Uterus (tissue), 4 donors: ENCODE data around the gene SCARF2. TPM values are rescaled to one million over a fixed set of nuclear protein-coding genes. Genes with fewer than 3 reads are reported as not detected.

Experiments used
- DNase-seq, 2 donors: peaks; one replicate each; pipeline ENCODE4 v3.0.0-alpha.2; 2019 to 2020
- H3K27ac ChIP-seq, 2 donors: fragments of 200-600 bp; sonication (generic); 1 replicate in 1 of 2; 2 replicates in 1 of 2; pipeline ENCODE4 v1.5.1; 2016 to 2018
- H3K27me3 ChIP-seq, 2 donors: fragments of 200-600 bp; sonication (generic); one replicate each; pipeline ENCODE4 v1.5.1; 2018 to 2019; ENCODE audit warnings: control low read depth in 1 of 2
- H3K36me3 ChIP-seq, 2 donors: fragments of 200-600 bp; sonication (generic); one replicate each; pipeline ENCODE4 v1.5.1; 2019; ENCODE audit warnings: control low read depth in 1 of 2
- H3K4me1 ChIP-seq, 2 donors: fragments of 200-600 bp; sonication (generic); one replicate each; pipeline ENCODE4 v1.5.1; 2018 to 2019; ENCODE audit warnings: control low read depth in 1 of 2
- H3K4me3 ChIP-seq, 2 donors: fragments of 200-600 bp; sonication (generic); 1 replicate in 1 of 2; 2 replicates in 1 of 2; pipeline ENCODE4 v1.5.1; 2018 to 2019; ENCODE audit warnings: mild to moderate bottlenecking in 1 of 2
- H3K9me3 ChIP-seq, 2 donors: fragments of 200-600 bp; sonication (generic); one replicate each; pipeline ENCODE4 v1.5.1; 2019; ENCODE audit warnings: control low read depth in 1 of 2
- CTCF ChIP-seq, 4 experiments: fragments of 200-600 bp in 2 of 4; fragments of 450-650 bp in 2 of 4; sonication (generic) in 2 of 4; IDR thresholded peaks; one replicate each; pipeline ENCODE4 v1.5.1; 2016 to 2019; ENCODE audit warnings: antibody characterized with exemption in 4 of 4, mild to moderate bottlenecking in 2 of 4, moderate library complexity in 1 of 4
- POLR2A ChIP-seq, 2 donors: fragments of 450-650 bp; IDR thresholded peaks; one replicate each; pipeline ENCODE4 v1.6.1; 2016; ENCODE audit warnings: antibody characterized with exemption in 2 of 2, mild to moderate bottlenecking in 1 of 2, moderate library complexity in 1 of 2
- intact Hi-C: fragments of 100-400 bp; cut with DNase I; formaldehyde crosslinking; loops from one replicate; pipeline ENCODE4 v1.15.1; 2023; ENCODE audit warnings: low total_unique reads
- total RNA-seq, 4 donors: library from RNA; depleted of rRNA in 3 of 4; stranded (reverse); fragments of >200 nt in 3 of 4; gene quantifications; one replicate each; pipeline versions ENCODE4 v1.1.0 to v1.2.4, GENCODE V29; 2014 to 2023
- donor health status: DM: yes; HTN: yes; CAD: no.

The SCARF2 gene
- total RNA-seq, 4 donors from 2014 or later: 22.9 to 84.5 (median 30.1) TPM

DNA sequence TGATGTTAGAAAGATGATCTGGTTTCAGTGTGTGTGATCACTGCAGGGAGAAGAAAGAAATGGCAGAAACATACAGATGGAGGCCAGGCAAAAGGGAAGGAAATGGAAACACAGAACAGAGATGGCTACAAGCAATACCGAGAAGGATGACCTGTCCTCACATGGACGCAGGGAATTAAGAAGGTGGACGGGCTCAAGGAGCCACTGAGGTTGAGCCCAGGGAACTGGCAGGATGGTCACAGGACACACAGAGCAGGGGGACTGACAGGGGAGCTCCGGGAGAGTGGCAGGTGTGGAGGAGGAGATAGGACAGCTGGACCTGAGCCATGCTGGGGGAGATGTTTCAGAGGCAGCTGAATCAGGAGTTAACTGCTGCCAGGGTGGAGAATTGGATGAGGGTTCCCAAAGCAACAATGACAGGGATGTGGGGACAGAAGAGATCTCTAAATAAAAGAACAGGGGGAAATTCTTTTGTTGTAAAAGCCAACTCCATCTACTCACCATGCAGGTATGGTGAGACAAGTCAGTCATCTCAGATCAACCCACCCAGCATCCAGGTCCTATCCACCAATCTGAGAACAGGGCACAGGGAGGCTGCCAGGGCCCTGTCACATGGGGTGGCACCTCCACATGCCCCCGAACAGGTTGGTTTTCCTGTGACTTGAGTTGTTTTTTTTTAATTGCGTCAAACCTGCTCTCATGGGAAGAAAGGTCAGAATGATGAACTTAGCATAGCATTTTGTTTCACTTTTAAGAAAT lies 31.7 kb upstream of the SCARF2 start:
- H3K36me3 ChIP-seq: no peaks in the 10 kb centered on the region

GRCh38 chr22:20466659-20467379 lies 29.2 kb upstream of the SCARF2 start:
- Histone ChIP-seq H3K36me3 (no peaks in the 10 kb centered on the region), H3K9me3 (no peaks in the 10 kb centered on the region), H3K27me3 (no peaks in the 10 kb centered on the region), H3K4me3 (no peak overlapping the region), H3K27ac (no peak overlapping the region), H3K4me1 (no peaks in the 10 kb centered on the region)
- TF ChIP-seq POLR2A (IDR thresholded peaks at IDR 0.05): no peak
- TF ChIP-seq CTCF (IDR thresholded peaks at IDR 0.05): no peak
- DNase-seq: no peak
- intact Hi-C loops: no loop called here

More for the DNA sequence above, 31.7 kb upstream of the SCARF2 start:
- no peaks in the 10 kb centered on the region for H3K4me1 ChIP-seq
- H3K9me3 ChIP-seq: no peaks in the 10 kb centered on the region
- no peak for TF ChIP-seq CTCF (IDR thresholded peaks at IDR 0.05)
- no peak for TF ChIP-seq POLR2A (IDR thresholded peaks at IDR 0.05)
- H3K27me3 ChIP-seq: no peaks in the 10 kb centered on the region
- no peak for DNase-seq
- no peak overlapping the region for H3K4me3 ChIP-seq
- intact Hi-C loops: no loop called here
- H3K27ac ChIP-seq: no peak overlapping the region

- no peak for TF ChIP-seq POLR2A (IDR thresholded peaks at IDR 0.05)
- TF ChIP-seq CTCF (IDR thresholded peaks at IDR 0.05): no peak
- intact Hi-C loops: no loop called here
- DNase-seq: no peak
- Histone ChIP-seq H3K9me3 (no peaks in the 10 kb centered on the region), H3K27me3 (no peaks in the 10 kb centered on the region), H3K4me3 (no peak overlapping the region), H3K4me1 (no peaks in the 10 kb centered on the region), H3K36me3 (no peaks in the 10 kb centered on the region), H3K27ac (no peak overlapping the region)
Observed at GRCh38 chr22:20465759-20466077, 28.1 kb upstream of the SCARF2 start.

DNA sequence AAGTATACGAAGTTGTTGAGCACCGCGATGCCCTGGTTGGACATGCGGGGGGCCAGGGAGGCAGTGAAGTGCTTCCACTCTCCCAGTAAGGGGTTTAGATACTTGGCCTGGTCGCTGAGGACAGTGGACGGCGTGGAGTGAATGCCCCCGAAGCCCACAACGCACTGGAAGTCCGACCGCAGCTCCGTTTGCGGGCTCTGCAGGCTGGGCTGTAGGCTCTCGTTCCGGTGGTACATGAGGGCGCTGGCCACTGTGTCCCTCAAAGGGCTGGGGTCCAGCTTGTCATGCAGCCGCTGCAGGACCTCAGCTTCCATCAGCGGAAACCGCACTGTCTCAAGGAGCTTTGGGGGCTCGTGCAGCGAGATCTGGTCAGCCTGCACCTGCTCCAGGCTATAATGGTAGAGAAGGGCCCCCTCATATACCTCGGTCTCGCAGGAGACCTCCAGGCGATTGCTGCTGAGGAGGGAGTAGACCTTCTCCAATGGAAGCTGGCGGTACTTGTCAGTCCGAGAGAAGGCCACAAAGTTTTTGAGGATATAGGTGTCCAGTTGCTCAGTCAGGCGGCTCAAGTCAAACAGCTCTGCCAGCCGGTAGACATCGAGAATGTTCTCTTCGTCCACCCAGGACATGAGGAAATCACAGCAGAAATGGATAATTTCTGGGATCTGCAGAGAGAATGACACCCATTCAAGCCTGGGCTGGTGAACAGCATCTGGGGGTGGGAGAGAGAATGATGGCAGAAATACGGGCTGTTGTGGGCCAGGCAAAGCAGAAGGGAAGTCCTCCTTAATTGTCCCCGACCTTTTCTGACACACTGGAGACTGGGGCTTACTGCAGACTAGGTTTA lies 27.5 kb upstream of the SCARF2 start:
- Histone ChIP-seq H3K4me3 (no peak overlapping the region), H3K27me3 (no peaks in the 10 kb centered on the region), H3K9me3 (no peaks in the 10 kb centered on the region), H3K36me3 (no peaks in the 10 kb centered on the region), H3K4me1 (no peaks in the 10 kb centered on the region), H3K27ac (no peak overlapping the region)
- intact Hi-C loops: no loop called here
- TF ChIP-seq CTCF (IDR thresholded peaks at IDR 0.05): no peak
- TF ChIP-seq POLR2A (IDR thresholded peaks at IDR 0.05): no peak
- no peak for DNase-seq
